LNCaP clone FGC (cell line): ENCODE results near the gene PTPN2.

Experiments used
- DNase-seq: peaks from one replicate; pipeline ENCODE4 v3.0.0-alpha.2; 2011; ENCODE audit warnings: low read depth
- H3K4me3 ChIP-seq: 2 replicates; pipeline ENCODE4 v1.5.1; 2011; ENCODE audit warnings: mild to moderate bottlenecking, low read depth, low read length, control low read depth
- TF ChIP-seq, protein P1 (sequence below): IDR thresholded peaks from 2 replicates; pipeline ENCODE4 v1.5.1; 2012; ENCODE audit warnings: mild to moderate bottlenecking; ENCODE audit not compliant: control insufficient read depth, insufficient read depth; ENCODE audit errors: extremely low read depth

Gene PTPN2

DNA sequence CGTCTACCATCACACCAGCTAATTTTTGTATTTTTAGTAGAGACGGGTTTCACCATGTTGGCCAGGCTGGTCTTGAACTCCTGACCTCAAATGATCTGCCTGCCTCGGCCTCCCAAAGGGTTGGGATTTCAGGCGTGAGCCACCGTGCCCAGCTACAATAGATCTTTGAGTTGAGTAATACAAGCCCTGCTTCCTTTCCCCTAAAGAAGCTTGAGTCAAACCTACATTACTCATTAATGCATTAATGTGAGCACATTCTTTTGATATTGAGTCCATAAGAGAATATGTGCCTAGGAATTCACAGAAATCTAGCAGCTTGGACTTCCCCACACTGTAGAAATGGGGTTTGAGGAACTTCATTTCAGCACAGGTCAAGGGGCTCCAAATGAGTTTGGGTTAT, 141.6 kb downstream of the PTPN2 start:
- TF ChIP-seq, protein P1, sequence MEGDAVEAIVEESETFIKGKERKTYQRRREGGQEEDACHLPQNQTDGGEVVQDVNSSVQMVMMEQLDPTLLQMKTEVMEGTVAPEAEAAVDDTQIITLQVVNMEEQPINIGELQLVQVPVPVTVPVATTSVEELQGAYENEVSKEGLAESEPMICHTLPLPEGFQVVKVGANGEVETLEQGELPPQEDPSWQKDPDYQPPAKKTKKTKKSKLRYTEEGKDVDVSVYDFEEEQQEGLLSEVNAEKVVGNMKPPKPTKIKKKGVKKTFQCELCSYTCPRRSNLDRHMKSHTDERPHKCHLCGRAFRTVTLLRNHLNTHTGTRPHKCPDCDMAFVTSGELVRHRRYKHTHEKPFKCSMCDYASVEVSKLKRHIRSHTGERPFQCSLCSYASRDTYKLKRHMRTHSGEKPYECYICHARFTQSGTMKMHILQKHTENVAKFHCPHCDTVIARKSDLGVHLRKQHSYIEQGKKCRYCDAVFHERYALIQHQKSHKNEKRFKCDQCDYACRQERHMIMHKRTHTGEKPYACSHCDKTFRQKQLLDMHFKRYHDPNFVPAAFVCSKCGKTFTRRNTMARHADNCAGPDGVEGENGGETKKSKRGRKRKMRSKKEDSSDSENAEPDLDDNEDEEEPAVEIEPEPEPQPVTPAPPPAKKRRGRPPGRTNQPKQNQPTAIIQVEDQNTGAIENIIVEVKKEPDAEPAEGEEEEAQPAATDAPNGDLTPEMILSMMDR: no peak
- no peak for DNase-seq
- no peak overlapping the region for H3K4me3 ChIP-seq
